DND-41 (cell line): ENCODE results near the gene SULT1B1.

ENCODE experiments used
- ATAC-seq: fragments of 200-7000 bp; cut with Tn5 transposase; 3 replicates; pipeline ENCODE4 v1.9.1; 2021; ENCODE audit warnings: low read depth; ENCODE audit not compliant: insufficient read depth
- DNase-seq: peaks from one replicate; pipeline ENCODE4 v3.0.0-alpha.2; 2020
- H2AFZ ChIP-seq: 2 replicates; pipeline ENCODE4 v1.6.0; 2012; ENCODE audit warnings: low read depth, low read length
- H3K27ac ChIP-seq: 2 replicates; pipeline ENCODE4 v1.5.1; 2012; ENCODE audit warnings: low read length, inconsistent platforms
- H3K27me3 ChIP-seq: fragments of 200-600 bp; sonication (generic); 2 replicates; pipeline ENCODE4 v1.6.0; 2012; ENCODE audit warnings: low read length, mild to moderate bottlenecking, inconsistent platforms; ENCODE audit not compliant: insufficient read depth, poor library complexity
- H3K36me3 ChIP-seq: 2 replicates; pipeline ENCODE4 v1.5.1; 2012; ENCODE audit warnings: low read length, inconsistent platforms; ENCODE audit not compliant: insufficient read depth
- H3K4me1 ChIP-seq: 2 replicates; pipeline ENCODE4 v1.5.1; 2012; ENCODE audit warnings: mild to moderate bottlenecking, low read length; ENCODE audit not compliant: insufficient read depth
- H3K4me2 ChIP-seq: 2 replicates; pipeline ENCODE4 v1.6.0; 2012; ENCODE audit warnings: mild to moderate bottlenecking, moderate library complexity, low read length, inconsistent platforms; ENCODE audit not compliant: insufficient read depth
- H3K4me3 ChIP-seq, 2 experiments: fragments of 200-600 bp in 1 of 2; shearing (Covaris generic) in 1 of 2; 2 replicates each; pipeline ENCODE4 v1.5.1; 2012 to 2016; ENCODE audit warnings: inconsistent platforms in 2 of 2, low read length in 2 of 2, mild to moderate bottlenecking in 2 of 2, low read depth in 1 of 2, moderate library complexity in 1 of 2
- H3K79me2 ChIP-seq: 2 replicates; pipeline ENCODE4 v1.6.0; 2012; ENCODE audit warnings: low read length, inconsistent platforms; ENCODE audit not compliant: insufficient read depth
- H3K9ac ChIP-seq: 2 replicates; pipeline ENCODE4 v1.6.0; 2012; ENCODE audit warnings: low read depth, mild to moderate bottlenecking, inconsistent platforms, low read length, moderate library complexity
- H3K9me3 ChIP-seq: 2 replicates; pipeline ENCODE4 v1.5.1; 2012; ENCODE audit warnings: low read length, moderate library complexity, mild to moderate bottlenecking, inconsistent platforms; ENCODE audit not compliant: insufficient read depth, severe bottlenecking
- H4K20me1 ChIP-seq: 2 replicates; pipeline ENCODE4 v1.6.0; 2012; ENCODE audit warnings: low read length; ENCODE audit not compliant: insufficient read depth
- EZH2 ChIP-seq: IDR thresholded peaks from 3 replicates; pipeline ENCODE4 v1.6.1; 2012; ENCODE audit warnings: borderline replicate concordance, low read depth, mild to moderate bottlenecking, moderate library complexity, low read length, inconsistent platforms; ENCODE audit not compliant: severe bottlenecking
- TF ChIP-seq, protein P1 (sequence below): IDR thresholded peaks from 2 replicates; pipeline ENCODE4 v1.5.1; 2012; ENCODE audit warnings: borderline replicate concordance, low read length, moderate library complexity, mild to moderate bottlenecking; ENCODE audit not compliant: poor library complexity, severe bottlenecking; ENCODE audit errors: extremely low read depth

The SULT1B1 gene

DNA sequence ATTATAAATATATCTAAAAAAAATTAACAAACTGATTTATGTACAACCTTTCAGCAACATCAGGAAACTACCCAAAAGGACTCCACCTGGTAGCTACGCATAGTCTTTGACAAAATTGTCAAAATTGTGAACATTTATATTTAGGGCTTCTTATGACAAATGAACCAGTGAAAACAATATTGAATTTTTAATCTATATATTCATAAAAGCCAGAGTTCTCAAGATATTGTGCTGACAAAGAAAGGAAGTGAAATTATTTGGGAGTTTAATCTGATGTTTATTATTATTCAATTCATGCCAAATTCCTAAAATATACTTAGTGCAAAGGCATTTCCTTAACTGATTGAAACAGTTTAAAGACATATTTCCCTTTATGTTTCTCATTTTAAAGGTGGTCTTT lies 5.3 kb upstream of the SULT1B1 start:
- Histone ChIP-seq H3K9me3 (no peaks in the 10 kb centered on the region), H3K9ac (no peak overlapping the region), H2AFZ (no peak overlapping the region), H3K79me2 (no peaks in the 10 kb centered on the region), H3K36me3 (no peaks in the 10 kb centered on the region), H3K27me3 (no peaks in the 10 kb centered on the region), H3K4me1 (peaks cover under 1% of the 10 kb centered on the region; the same call in 1 of the 2 replicates), H3K4me3 (no peak overlapping the region), H3K27ac (no peak overlapping the region), H3K4me2 (no peak overlapping the region), H4K20me1 (no peaks in the 10 kb centered on the region)
- no peak for ATAC-seq
- TF ChIP-seq EZH2 = no peak
- TF ChIP-seq, protein P1, sequence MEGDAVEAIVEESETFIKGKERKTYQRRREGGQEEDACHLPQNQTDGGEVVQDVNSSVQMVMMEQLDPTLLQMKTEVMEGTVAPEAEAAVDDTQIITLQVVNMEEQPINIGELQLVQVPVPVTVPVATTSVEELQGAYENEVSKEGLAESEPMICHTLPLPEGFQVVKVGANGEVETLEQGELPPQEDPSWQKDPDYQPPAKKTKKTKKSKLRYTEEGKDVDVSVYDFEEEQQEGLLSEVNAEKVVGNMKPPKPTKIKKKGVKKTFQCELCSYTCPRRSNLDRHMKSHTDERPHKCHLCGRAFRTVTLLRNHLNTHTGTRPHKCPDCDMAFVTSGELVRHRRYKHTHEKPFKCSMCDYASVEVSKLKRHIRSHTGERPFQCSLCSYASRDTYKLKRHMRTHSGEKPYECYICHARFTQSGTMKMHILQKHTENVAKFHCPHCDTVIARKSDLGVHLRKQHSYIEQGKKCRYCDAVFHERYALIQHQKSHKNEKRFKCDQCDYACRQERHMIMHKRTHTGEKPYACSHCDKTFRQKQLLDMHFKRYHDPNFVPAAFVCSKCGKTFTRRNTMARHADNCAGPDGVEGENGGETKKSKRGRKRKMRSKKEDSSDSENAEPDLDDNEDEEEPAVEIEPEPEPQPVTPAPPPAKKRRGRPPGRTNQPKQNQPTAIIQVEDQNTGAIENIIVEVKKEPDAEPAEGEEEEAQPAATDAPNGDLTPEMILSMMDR = no peak
- DNase-seq = no peak

DNA sequence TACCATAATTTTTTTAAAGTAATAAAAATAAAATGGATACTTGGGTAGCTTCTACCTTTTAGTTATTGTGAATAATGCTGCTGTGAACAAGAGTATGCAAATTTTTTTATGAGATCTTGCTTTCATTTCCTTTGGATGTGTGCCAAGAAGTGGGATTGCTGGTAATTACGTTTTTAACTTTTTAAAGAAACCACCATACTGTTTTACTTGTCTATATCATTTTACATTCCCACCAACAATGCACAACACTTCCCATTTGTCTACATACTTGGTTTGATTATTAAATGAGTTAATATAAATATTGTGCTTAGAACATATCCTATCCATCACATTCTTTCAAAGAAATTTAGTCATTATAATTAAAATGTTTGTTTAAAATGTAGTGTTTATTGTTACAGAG lies 3.9 kb upstream of the SULT1B1 start:
- no peak overlapping the region for H3K4me2 ChIP-seq
- no peaks in the 10 kb centered on the region for H3K9me3 ChIP-seq
- TF ChIP-seq, protein P1 = no peak
- no peak for TF ChIP-seq EZH2
- no peak for DNase-seq
- no peak overlapping the region for H2AFZ ChIP-seq
- no peak for ATAC-seq
- peaks cover 6% of the 10 kb centered on the region; the same call in 1 of the 2 replicates for H3K4me1 ChIP-seq
- no peaks in the 10 kb centered on the region for H4K20me1 ChIP-seq
- no peak overlapping the region for H3K27ac ChIP-seq
- H3K79me2 ChIP-seq = no peaks in the 10 kb centered on the region
- no peaks in the 10 kb centered on the region for H3K27me3 ChIP-seq
- no peak overlapping the region for H3K9ac ChIP-seq
- no peak overlapping the region for H3K4me3 ChIP-seq
- H3K36me3 ChIP-seq = no peaks in the 10 kb centered on the region

DNA sequence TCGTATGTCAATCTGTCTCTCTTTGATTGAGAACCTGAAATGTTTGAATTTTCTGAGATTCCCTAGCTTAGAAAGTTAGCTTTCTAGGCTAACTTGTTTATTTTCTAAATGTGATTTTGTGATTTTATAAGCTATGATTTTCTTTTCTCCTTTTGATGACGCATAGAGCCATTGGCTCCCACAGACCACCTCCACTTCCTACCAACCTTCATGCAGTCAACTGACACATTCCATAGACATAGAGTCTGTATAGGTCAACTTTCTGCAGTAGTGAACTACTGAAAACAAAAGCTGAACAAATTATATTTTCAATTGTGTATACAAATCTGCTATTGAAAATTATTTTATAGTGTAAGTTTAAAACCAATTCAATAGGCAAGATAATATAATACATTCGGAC lies 2.8 kb upstream of the SULT1B1 start:
- Histone ChIP-seq H2AFZ (no peak overlapping the region), H3K9ac (no peak overlapping the region), H3K4me1 (peaks cover 6% of the 10 kb centered on the region; the same call in 1 of the 2 replicates), H3K4me2 (no peak overlapping the region), H3K36me3 (no peaks in the 10 kb centered on the region), H4K20me1 (no peaks in the 10 kb centered on the region), H3K9me3 (no peaks in the 10 kb centered on the region), H3K27ac (no peak overlapping the region), H3K4me3 (no peak overlapping the region), H3K27me3 (no peaks in the 10 kb centered on the region), H3K79me2 (no peaks in the 10 kb centered on the region)
- ATAC-seq (no peak), DNase-seq (no peak)
- TF ChIP-seq EZH2 = no peak
- TF ChIP-seq, protein P1 = no peak

DNA sequence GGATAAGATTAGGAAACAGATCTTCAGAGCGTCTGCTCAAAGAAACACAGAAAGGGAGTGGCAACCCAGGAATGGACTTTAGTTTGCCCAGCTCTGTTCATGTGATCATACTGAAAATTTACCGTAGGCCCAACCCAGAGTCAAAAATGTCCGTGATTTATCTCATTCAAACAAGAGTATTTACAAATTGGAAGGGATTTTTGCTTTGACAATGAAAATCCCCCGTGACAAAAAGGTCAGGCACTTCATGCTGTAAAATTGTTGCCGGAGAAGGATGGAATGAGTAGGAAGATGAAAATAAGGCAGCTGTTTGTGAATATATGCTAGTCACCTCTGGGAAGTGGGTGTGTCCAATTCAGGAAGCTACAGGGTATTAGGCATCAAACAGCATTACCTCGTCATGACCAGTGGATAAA lies 1.2 kb downstream of the SULT1B1 start:
- no peak overlapping the region for H3K9ac ChIP-seq
- no peaks in the 10 kb centered on the region for H4K20me1 ChIP-seq
- H3K27me3 ChIP-seq = peaks cover 5% of the 10 kb centered on the region
- no peak overlapping the region for H3K27ac ChIP-seq
- no peak overlapping the region for H2AFZ ChIP-seq
- H3K36me3 ChIP-seq = no peaks in the 10 kb centered on the region
- no peaks in the 10 kb centered on the region for H3K79me2 ChIP-seq
- ATAC-seq (no peak), DNase-seq (no peak)
- H3K4me3 ChIP-seq = no peak overlapping the region
- H3K4me1 ChIP-seq = peaks cover 6% of the 10 kb centered on the region; the same call in 1 of the 2 replicates
- H3K9me3 ChIP-seq = no peaks in the 10 kb centered on the region
- H3K4me2 ChIP-seq = no peak overlapping the region
- TF ChIP-seq, protein P1 = no peak
- no peak for TF ChIP-seq EZH2
